8988T (cell line): ENCODE measurements around the gene TNIK.

Experiments
- DNase-seq: peaks from one replicate; pipeline ENCODE4 v3.0.0; 2011

The TNIK gene

DNA sequence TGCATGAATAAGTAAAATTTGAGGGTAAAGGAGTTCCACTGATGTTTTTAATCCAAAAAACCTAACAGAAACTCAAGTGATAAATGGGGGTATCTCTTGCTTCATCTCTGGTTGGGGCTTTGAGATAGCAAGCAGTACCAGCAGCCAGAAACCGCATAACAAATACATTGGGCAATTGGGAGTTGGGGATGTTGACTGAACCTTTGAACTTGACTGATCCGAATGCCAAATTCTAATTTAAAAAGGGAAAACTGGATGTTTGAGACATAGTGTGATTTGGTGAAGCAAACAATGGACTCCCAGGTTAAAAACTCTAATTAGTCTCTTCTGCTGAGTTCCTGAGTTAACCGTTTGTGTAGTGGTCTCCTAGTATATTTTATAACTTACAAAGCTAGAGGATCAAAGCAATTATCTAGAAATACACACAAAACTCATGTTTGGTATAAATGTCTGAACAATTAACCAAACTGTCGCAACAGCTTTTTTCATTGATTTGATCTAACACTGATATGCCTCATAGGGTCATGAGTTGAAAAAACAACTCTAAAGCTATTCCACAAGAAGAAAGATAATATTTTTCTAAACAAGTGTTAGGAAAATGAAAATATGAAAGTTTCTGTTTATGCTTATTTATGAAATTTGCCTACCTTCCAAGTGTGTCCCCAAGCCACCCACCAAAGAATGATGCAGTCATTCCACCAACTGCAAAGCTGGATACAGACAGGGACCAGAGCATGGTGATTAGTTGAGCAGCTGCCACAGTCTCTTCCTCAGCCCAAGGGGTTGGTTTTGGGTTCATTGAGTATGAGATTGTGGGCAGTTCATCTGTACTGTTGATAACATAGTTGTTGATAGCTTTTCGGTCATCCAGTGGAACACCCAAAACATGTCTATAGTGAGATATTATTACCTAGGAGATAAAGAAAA is 446.1 kb downstream of the TNIK start:
- DNase-seq, result no peak

DNA sequence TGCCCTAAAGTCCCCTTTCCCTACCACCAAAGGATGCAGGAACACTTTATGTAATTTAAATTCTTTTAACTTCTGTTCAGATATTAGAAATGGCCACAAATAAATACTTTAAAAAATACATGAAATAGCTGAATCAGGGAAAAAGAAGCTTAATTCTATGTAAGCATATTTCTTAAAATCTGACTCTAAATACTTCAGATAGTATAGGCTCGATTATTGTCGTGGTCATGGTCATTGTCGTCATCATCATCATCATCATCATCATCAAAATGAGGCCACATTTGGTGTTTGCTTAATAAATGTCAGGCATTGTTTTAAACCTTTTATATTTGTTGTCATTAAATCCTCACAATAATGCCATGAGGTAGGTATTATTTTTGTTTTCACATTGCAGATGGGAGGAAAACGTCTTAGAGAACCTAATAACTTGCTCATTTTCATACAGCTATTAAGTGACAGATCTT is 448.3 kb downstream of the TNIK start:
- no peak for DNase-seq
